Hindlimb muscle (tissue), 1 donor: ENCODE results near the gene GSN. TPM values are rescaled to one million over a fixed set of nuclear protein-coding genes. Genes with fewer than 3 reads are reported as not detected.
A peak's percentile ranks its signal among the peaks of the same experiment; 100 is the strongest.

Source experiments
- DNase-seq: peaks from one replicate; pipeline ENCODE4 v3.0.0-alpha.2; 2013
- polyA plus RNA-seq: library from polyadenylated mRNA; unstranded; fragments of 120-200 nt; gene quantifications from one replicate; pipeline ENCODE4 v1.2.1, GENCODE V29; 2013; ENCODE audit not compliant: insufficient read length

GSN gene
- polyA plus RNA-seq, 1 donor, result 316 TPM

GRCh38 chr9:121323449-121324151 is 55.6 kb downstream of the GSN start:
- no peak for DNase-seq

GRCh38 chr9:121324316-121324715 is 56.4 kb downstream of the GSN start:
- DNase-seq, result no peak

GRCh38 chr9:121324755-121325154 is 56.8 kb downstream of the GSN start:
- DNase-seq, result no peak

GRCh38 chr9:121325387-121325786 is 57.4 kb downstream of the GSN start:
- DNase-seq, result no peak

GRCh38 chr9:121326130-121326838 is 58.3 kb downstream of the GSN start:
- peak; percentile 89 for DNase-seq

GRCh38 chr9:121326901-121327613 is 59.1 kb downstream of the GSN start:
- no peak for DNase-seq

- no peak for DNase-seq
Measured at GRCh38 chr9:121328476-121328875, 60.5 kb downstream of the GSN start.

- DNase-seq, result no peak
Measured at GRCh38 chr9:121328876-121329681, 61.1 kb downstream of the GSN start.

GRCh38 chr9:121331549-121331948 is 63.6 kb downstream of the GSN start:
- DNase-seq, result no peak

GRCh38 chr9:121331992-121332685 is 64.2 kb downstream of the GSN start:
- no peak for DNase-seq

- no peak for DNase-seq
Measured at GRCh38 chr9:121333950-121334773, 66.2 kb downstream of the GSN start.

GRCh38 chr9:121336665-121337064 is 68.7 kb downstream of the GSN start:
- DNase-seq, result no peak

- DNase-seq, result no peak
Measured at GRCh38 chr9:121339437-121339836, 71.5 kb downstream of the GSN start.

GRCh38 chr9:121340676-121341392 is 72.9 kb downstream of the GSN start:
- no peak for DNase-seq

GRCh38 chr9:121344184-121344583 is 76.2 kb downstream of the GSN start:
- no peak for DNase-seq

GRCh38 chr9:121345070-121345469 is 77.1 kb downstream of the GSN start:
- no peak for DNase-seq

GRCh38 chr9:121348221-121348620 is 80.3 kb downstream of the GSN start:
- DNase-seq, result no peak

GRCh38 chr9:121349009-121349408 is 81.0 kb downstream of the GSN start:
- no peak for DNase-seq

- DNase-seq, result no peak
Measured at GRCh38 chr9:121350036-121350435, 82.1 kb downstream of the GSN start.

- DNase-seq, result peak; percentile 88
Measured at GRCh38 chr9:121350993-121351561, 83.1 kb downstream of the GSN start.
